HG03432 (cell line): ENCODE results near the gene FAM210A.

ENCODE experiments used
- ATAC-seq: cut with Tn5 transposase; IDR thresholded peaks from one replicate; pipeline ENCODE4 v1.9.1; 2021; ENCODE audit warnings: mild to moderate bottlenecking, moderate library complexity; ENCODE audit not compliant: unreplicated experiment

FAM210A gene

DNA sequence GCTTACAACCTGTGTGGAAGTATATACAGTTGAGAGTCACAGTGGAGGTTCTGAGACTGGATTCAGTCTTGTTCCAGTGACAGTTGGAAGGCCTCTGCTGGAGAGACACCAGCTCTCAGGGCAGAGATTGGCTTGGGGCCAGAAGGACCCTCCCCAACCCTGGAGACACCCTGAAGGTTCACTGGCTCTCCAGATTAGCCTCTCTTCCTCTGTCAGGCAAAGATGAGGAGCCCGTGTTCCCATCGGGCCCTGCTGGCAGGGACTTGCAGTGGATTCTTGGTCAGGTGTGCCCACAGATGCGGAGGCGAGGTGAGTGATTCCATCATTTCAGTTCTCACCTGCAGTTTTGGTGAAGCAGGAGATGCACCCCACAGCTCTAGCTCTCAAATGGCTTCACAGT, 78.6 kb downstream of the FAM210A start:
- ATAC-seq, result no peak

DNA sequence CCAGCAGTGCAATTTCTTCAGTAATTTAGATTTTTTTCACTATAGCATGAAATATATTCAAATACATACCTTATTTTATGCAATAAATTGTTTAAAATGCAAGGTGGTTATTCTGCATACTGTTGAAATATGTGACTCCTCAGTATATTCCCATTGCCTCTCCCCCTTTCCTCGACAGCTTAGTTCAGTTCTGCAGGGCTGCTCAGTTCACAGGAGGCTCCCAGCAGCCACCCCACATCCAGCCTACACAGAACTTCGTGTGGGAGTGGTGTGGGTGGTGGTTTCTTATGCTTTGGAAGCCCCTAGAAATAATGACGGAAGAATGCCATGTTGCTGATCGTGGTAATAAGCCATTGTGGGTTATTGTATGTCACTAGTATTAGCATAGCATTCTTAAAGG, 79.7 kb downstream of the FAM210A start:
- ATAC-seq, result no peak

GRCh38 chr18:13645093-13645492, 81.3 kb downstream of the FAM210A start:
- no peak for ATAC-seq

DNA sequence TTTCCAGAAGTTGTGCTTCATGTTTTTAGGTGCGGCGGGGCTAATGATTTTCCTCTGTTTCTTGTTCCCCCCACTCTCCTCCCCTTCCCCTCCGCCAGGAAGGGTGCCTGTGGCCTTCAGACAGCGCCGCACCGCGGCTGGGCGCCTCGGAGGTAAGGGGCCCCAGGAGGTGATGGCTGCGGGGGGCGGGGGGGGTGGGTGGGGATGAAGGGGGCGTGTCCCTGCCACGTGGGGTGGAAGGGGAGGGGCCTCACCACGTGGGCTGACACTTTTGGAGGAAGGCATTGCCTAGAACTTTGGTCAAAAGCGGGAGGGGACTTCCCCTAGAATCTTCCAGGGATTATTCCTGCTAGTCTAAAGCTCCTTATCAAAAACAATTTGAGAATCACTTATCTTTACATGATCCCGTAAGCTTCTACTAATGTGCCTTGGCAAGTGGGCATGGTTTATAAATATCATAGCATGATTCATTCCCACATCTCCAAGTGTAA, 83.1 kb downstream of the FAM210A start:
- no peak for ATAC-seq

DNA sequence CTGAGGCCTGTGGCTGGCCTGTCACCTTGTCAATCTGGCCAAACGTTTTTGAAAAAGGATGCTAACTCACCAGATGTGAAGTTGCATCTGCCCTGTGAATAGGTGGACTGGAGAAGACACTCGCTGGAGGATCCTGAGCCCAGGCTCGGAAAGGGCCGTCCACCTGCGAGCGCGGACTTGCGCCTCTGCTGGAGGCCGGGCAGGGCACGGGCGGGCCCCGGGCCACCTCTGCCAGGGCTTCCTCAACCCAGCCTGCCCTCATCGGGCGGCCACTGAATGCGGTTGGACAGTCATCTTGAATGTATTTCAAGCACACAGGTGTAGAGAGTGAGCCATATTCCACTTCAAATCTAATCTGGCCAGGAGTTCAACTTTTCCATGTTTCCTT, 83.9 kb downstream of the FAM210A start:
- no peak for ATAC-seq

DNA sequence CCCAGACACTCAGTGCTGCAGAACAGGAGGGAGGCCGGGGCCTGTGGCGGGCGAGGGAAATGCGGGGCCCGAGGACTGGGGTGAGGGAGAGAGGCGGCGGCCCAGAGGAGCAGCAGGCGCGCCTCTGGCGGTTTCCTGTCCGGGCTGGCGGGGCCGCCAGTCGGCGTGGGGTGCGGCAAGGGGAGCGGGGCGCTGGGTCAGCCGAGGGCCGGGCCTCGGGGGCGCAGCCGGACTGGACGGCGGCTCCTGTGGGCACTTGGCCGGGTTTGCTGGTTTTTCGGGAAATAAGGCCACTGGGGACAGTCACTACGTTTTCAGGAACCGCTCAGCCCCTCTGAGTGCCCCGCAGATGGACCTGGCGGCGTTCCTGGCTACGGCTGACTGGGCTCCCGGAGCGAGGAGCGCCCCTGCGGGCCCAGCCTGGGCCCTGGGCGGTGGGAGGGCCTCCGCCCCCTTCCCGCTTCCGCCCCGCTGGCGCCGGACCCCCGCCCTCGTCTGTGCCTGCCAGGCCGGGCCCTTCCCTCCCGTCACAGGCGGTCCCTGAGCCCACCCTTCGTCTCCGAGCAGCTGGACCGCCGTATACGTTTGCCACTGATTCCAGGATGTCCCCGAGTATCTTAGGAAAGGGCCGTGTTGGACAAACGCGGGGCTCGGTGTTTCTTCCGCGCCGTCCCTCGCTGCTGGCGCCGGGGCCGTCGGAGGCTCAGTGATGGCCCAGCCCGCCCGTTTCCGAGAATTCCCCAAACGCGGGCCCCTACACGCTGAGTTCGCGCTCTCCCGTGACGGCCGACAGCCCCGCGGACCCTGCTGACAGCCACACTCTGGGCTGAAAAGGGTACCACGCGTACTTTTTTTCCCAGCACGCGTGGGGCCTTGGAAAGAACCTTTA, 84.6 kb downstream of the FAM210A start:
- no peak for ATAC-seq

DNA sequence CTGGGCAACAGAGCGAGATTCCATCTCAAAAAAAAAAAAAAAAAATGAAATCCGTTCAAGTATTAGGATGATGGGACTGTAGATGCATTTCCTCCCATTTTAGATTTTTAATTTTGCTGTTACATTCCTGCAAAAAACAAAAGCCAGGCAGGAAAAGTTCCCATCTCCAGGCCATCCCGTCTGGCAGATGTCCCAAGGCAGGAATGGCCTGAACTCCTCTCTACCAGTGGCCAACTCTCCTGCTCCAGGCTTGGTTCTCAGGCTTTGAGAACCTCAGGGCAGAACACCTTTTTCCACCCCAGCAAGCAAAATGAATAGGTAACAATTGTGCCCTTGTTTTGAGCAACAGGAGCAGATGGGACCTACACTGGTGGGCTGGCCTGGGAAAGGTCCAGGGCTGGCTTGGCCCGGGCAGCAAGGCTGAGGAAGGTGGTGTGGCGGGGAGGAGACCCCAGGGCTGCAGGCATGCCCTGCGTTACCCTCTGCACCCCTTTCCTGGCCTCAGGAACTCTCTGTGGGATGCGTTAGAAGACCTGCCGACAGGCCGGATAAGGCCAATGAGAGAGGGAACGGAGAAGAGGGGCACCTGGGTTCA, 86.0 kb downstream of the FAM210A start:
- ATAC-seq, result no peak

DNA sequence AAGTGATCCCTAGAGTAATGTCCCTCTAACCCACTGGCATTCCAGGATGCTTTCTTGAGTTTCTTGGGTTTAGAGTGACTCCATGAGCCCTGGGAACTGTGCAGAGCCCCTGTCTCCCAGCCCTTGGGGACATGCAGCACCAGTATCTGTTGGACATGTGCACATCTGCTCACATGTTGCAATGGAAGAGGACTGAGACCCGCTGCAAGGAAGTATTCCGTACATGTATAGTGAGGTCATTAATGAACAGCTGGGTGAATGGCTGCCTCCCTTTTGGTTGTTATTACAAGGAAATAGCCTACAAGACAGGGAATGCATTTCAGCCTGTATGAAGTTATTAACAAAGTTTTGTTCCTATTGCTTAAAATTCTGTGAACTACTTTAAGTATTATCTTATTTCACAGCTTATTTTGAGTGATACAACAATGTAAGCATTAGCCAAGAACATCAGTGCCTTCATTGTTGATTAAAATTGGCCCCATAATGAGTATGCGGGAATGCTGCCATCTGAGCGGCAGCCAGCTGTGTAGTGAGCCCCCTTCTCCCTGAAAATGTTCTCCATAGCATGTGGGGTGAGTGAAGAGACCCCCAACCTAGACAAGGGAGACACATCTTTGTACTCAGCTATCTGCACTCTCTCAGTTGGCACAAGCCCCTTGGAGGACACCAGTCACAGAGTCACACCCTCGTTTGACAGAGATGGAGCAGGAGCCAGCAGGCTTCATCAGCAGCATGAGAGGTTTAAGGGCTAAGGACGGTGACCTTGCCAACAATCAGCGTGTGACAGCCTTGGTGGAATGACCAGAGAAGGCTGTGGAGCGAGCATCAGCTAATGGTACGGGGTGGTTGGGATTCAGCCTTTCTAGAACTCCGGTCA, 87.4 kb downstream of the FAM210A start:
- ATAC-seq, result no peak

GRCh38 chr18:13635046-13635445, 91.3 kb downstream of the FAM210A start:
- no peak for ATAC-seq

DNA sequence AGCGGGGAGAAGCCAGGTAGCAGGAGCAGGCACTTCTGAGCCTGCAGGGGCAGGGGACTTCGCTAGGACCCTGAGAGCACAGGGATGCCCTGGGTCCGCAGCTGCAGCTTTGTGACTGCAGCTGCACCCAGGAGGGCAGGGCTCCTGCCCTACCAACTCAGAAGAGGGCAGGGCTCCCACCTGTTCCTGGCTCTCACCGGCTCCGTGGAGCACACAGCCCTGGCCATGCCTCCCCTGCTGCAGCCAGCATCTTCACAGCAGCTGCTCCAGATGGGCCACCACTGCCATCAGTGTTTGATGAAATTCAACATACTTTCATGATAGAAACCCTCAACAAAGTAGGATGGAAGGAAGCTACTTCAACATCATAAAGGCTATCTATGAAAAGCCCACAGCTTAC, 92.7 kb downstream of the FAM210A start:
- no peak for ATAC-seq

DNA sequence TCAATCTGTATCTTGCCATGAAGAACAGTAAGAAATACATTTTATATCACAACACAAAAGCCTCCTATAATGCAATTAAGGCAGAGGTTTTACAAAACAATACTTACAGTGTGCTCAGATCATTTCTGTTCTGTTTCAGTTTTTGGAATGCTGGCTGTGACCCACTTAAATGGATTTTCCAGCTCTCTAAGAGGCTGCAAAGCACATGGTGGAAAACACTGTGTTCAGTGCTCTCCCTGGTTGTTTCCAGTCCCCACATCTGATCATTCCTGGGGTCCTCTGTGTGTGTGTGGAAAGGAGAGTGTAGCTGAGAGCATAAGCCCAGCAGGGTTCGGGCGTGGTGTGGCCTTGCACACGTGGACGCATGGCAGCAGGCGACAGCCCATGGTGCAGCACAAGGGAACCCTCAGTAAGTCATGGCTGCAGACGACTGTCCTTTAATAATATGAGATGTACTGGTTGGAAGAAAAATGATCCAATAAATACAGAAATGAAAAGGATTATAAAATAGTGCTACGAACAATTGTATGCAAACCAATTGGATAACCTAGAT, 95.6 kb downstream of the FAM210A start:
- ATAC-seq, result no peak

DNA sequence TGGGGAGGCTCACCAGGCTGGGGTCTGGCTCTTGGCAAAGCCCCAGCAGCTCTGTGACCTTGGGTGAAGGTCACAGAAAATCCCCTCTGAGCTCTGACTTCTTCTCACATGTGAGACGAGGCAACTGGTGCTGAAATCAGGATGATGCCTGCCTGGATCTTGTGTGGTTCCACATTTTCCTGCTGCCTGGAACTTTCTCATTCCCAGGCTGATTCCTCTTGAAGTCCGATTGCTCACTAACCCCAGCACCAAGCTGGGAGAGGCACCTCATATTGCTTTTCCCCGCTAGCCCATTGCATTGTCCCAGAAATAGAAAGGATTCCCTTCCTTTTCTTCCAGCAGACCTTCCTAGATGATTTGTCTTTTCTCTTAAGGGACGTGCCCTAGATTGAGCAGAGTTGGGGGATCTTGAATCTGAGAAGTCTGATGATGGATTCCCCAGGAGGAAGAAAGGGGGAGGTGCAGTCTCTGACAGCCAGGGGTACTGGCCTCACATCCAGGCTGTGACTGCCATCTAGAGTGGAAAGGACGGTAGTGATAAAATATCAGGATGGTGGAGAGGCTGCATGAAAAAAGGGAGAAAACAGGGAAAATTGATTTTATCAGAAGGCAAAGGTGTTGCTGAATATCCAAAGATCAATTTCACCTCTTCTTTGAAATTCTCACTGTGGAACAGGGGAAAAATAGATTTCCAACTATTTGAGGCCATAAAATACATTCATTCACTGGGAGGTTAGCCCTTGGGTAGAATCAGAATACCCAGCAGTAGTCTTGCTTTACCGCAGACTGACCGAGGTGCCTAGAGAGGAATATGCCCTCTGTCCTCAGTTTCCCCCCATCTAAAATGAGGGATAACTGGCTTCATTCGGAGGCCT, 96.3 kb downstream of the FAM210A start:
- peak; percentile 89 for ATAC-seq

- ATAC-seq, result no peak
Measured at GRCh38 chr18:13628211-13628610, 98.1 kb downstream of the FAM210A start.

DNA sequence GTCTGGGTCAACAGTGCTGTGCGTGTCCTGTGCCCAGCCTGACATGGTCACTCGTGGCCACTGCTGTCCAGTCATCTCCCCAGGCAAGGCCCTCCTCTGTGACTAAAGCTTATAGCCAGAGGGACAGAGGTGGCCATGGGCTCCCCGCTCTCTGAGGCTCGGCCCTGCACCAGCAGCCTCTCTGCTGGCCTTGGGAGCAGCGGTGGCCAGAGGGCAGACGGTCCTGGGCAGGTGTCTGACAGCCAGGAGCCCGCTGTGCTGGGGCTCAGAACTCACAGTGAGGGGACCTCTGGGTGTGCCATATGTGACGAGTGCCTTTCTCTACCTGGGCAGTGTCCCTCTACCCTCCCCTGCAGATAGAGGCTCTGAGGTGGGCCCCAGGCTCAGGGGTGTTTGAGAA, 98.7 kb downstream of the FAM210A start:
- ATAC-seq, result no peak

DNA sequence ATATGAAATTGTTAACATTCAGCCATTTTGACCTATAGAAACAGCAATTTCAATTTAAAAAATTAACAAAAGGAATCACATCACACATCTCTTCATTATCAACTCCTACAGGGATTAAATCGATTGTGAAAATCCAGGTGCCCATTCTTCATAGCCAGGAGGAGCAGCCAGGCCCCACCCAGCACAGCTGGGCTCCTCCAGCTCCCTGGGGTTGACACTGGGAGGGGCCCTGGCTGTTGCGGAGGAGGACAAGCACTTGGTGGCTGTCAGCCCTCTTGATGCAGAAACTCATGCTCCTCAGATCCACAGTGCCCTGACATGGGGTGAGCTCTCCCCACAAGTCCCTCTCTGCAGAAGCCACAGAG, 99.8 kb downstream of the FAM210A start:
- ATAC-seq, result no peak

DNA sequence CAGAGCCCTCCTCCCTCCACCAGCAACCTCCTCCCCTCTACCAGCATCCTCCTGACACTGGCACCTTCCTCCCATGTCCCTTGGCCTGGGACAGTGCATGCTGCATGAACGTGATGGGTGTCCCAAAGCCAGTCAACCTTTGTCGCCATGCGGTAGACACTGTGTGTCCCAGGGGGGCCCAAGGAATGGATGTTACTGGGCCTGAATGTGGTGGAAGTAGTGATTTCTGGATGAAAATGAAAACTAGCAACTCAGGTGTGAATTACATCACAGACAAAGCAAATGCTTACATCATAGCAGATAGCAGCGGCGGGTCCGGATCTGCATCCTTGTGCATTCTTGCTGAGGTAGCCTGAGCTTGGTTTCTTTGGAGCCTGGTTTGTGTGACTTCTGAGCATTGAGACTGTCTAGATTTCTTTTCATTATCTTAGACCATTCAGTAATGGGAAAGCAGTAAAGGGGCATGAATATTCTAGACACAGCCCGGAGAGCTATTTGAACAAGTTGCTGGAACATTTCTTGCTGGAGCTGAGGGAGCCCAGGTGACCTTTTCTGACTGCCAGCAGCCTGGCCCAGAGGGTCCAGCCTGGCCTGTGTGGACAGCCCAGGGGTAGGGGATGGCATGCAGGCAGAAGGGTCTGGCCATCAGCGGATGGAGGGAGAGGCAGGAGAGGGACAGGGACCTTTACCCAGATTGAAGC, 100.4 kb downstream of the FAM210A start:
- no peak for ATAC-seq

- no peak for ATAC-seq
Measured at GRCh38 chr18:13625355-13625754, 101.0 kb downstream of the FAM210A start.

DNA sequence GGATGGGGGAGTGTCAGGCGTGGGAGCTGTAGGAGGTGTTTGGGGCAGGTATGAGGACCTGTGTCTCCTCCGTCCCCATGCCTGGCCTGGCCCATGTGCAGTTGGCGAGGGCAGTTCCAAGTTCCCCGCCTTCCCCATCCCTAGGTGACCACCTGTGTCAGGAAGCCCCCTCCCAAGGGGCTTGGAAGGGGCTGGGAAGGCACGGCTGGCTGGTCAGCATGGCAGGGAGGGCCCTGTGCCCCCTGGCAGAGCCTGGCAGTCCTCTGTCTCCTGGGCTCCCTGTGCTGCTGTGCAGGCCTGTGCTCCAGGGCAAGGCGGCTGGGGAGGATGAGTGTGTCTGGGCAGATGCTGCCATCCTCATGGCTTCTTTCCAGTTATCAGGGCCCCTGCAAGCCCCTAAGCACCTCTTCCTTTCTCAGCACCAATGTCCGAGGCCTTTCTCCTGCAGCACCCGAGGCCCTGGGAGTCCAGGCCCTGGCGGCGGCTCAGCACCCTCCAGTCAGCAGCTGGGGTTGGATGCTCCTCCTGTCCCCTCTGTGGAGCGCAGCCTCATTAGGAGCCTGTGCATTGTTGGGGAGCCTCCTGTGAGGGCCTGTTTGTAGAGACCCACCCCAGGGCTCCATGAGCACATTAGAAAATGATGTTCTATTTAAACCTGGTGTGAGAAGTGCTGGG, 101.7 kb downstream of the FAM210A start:
- ATAC-seq, result no peak

DNA sequence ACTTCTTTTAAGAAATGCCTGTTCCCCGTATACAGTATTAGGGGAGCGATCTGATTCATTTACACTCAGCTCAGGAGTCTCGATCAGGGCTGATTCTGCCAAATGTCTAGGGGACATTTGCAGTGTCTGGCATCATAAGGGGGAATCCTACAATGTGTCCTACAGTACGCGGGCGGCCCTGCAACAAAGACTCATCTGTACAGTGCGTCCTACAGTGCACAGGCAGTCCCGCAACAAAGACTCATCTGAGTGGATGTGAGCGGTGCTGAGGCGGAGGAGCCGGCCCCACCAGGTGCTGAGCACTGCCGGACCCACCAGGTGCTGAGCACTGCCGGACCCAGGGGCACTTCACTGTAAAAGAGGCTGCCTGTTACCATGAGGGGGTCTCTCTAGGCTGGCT, 102.5 kb downstream of the FAM210A start:
- no peak for ATAC-seq
